NCI-H128 (cell line): Measurements from ENCODE around the gene TSPEAR.
"Not testable (repeated sequence)": the region's sequence is repeated elsewhere in the genome, so short reads cannot be mapped to it uniquely, and the experiment has no call there.

Experiments
- DNase-seq: peaks from one replicate; lab custom pipeline; 2025; ENCODE audit not compliant: unreplicated experiment; lab: John Stamatoyannopoulos, UW

TSPEAR gene

DNA sequence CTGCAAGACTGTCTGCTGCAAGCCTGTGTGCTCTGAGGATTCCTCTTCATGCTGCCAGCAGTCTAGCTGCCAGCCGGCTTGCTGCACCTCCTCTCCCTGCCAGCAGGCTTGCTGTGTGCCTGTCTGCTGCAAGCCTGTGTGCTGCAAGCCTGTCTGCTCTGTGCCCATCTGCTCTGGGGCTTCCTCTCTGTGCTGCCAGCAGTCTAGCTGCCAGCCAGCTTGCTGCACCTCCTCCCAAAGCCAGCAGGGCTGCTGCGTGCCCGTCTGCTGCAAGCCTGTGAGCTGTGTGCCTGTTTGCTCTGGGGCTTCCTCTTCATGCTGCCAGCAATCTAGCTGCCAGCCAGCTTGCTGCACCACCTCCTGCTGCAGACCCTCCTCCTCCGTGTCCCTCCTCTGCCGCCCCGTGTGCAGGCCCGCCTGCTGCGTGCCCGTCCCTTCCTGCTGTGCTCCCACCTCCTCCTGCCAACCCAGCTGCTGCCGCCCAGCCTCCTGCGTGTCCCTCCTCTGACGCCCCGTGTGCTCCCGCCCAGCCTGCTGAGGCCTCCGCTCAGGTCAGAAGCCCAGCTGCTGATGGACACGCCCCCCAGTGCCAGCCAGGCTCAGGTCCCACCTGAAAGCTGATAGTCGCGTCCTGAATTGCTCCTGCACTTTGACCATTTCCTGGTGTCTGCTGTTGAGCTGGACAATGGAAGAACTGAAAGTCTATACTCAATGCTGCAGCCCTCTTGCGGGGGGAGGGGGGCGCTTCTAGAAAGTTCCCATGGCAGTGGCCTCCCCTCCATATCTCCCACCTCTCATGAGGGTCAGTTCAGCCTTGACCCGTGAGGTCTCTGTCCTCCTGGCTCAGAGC lies 136.7 kb downstream of the TSPEAR start:
- no peak for DNase-seq

DNA sequence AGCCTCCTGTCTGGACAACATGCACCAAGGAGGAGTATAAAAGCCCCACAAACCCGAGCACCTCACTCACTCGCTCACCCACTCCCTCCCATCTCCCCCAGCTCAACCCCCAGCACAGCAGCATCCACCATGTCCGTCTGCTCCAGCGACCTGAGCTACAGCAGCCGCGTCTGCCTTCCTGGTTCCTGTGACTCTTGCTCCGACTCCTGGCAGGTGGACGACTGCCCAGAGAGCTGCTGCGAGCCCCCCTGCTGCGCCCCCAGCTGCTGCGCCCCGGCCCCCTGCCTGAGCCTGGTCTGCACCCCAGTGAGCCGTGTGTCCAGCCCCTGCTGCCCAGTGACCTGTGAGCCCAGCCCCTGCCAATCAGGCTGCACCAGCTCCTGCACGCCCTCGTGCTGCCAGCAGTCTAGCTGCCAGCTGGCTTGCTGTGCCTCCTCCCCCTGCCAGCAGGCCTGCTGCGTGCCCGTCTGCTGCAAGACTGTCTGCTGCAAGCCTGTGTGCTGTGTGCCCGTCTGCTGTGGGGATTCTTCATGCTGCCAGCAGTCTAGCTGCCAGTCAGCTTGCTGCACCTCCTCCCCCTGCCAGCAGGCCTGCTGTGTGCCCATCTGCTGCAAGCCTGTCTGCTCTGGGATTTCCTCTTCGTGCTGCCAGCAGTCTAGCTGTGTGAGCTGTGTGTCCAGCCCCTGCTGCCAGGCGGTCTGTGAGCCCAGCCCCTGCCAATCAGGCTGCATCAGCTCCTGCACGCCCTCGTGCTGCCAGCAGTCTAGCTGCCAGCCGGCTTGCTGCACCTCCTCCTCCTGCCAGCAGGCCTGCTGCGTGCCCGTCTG lies 137.5 kb downstream of the TSPEAR start, which contains the start of gene KRTAP10-4:
Gene KRTAP10-4 (plus strand): TSS at position 100 of the 827 bp plus-strand sequence. CDS start 30 bp downstream, at position 130.
- DNase-seq, result not testable (repeated sequence)

DNA sequence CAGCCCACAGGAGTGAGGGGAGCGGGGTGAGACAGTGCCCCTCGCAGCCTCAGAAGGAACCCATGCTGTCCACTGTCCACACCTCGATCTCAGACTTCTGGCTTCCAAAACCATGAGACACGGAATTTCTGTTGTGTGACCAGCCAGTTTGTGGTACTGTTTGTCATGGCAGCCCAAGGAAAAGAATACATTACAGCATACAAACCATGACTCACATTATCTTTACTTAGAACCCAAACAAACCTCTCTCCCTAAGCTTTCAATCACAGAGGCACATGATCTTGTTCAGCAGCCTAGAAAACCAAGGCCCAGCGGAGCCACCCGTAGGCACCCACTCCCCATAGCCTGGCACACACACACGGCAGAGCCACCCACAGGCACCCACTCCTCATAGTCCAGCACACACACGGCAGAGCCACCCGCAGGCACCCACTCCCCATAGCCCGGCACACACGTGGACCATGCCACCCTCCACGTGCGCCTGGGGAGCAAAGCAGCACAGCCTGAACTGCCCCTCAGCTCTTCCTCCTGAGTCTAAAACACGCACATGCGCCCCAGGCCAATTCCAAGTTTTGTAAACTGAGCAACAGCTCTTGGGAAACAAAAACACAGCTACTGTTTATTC lies 138.3 kb downstream of the TSPEAR start:
- DNase-seq, result no peak

DNA sequence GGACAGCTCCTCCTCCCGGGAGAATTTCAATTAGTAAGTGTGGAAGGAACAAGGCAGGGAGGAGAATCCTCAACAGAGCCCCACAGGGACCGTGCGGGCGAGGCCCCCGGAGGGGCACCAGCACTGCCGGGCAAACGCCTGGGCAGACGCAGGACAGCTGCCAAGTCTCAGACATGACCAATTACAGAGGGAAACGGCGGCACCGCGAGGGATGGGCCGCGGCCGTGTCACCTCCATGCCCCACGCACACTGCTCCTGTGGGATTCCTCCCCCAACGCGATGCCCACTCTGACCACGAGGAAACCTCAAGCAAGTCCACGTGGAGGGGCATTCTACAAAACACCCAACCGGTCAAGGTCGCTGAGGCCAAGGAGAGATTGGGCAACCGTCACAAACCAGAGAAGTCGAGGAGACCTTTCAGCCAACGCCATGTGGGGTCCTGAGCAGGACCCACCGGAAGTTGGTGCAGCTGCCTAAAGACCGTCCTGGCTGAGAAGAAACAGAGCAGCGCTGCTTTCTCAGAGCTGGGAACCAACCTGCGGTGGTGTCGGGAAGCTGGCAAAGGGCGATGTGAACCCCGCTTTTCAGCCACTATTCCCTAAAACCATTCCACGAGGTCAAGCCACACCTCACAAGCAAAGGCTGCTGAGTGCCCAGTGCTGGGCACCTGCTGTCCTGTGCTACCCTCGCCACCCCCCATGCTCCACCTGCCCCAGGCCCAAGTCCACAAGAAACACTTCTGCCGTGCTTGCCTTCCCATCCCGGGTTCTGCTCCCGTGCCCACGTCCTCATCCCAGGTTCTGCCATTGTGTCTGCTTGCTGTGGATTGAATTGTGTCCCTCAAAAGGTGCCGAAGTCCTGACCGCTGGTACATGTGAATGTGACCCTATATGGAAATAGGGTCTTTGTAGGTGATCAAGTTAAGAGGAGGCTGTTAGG lies 139.3 kb downstream of the TSPEAR start:
- no peak for DNase-seq

DNA sequence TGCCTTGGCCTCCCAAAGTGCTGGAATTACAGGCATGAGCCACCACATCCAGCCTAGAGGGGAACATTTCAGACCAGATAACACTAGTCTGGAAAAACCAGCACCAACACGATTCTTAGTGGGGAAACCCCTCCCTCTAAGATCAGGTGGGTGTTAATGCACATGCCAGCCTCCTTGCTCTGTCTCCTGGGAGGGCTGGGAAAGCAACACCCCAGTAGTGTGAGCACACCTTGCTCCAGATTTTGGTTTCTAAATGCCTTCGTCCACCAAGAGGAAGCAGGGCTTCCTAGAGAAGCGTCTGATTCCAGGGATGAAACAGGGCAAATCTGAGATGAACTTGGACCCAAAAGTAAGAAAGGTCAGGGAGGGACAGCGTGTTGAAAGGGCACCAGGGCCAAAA lies 140.1 kb downstream of the TSPEAR start:
- no peak for DNase-seq

DNA sequence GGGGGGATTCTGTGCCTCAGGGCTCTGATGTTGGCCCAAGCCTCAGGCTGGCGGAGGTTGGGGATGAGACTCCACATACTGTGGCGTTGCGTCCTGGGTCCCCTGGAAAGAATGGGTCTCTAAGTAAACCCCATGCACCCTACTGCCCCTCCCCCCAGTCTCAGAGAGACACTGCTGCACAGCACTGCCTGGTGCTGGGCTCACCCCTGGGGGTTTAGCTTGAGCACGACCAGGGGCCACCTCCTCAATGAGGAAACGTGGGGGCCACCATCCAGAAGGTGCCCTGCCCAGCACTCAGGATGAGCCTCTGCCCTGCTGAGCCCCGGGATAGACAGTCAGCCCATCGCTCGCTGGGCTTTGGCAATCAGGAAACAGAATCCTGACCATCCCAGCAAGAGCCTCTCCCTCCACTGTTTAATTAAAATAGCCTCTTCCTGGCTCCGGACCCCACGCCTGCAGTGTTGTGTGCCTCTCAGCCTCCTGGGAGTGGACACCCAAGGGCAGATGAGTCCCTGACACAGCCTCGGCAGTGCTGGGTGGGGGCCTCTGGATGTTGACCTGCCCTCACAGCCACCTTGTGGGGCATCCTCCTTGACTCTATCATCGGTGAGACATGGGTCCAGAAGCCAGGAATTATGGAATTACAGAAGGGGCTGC lies 141.4 kb downstream of the TSPEAR start:
- no peak for DNase-seq

DNA sequence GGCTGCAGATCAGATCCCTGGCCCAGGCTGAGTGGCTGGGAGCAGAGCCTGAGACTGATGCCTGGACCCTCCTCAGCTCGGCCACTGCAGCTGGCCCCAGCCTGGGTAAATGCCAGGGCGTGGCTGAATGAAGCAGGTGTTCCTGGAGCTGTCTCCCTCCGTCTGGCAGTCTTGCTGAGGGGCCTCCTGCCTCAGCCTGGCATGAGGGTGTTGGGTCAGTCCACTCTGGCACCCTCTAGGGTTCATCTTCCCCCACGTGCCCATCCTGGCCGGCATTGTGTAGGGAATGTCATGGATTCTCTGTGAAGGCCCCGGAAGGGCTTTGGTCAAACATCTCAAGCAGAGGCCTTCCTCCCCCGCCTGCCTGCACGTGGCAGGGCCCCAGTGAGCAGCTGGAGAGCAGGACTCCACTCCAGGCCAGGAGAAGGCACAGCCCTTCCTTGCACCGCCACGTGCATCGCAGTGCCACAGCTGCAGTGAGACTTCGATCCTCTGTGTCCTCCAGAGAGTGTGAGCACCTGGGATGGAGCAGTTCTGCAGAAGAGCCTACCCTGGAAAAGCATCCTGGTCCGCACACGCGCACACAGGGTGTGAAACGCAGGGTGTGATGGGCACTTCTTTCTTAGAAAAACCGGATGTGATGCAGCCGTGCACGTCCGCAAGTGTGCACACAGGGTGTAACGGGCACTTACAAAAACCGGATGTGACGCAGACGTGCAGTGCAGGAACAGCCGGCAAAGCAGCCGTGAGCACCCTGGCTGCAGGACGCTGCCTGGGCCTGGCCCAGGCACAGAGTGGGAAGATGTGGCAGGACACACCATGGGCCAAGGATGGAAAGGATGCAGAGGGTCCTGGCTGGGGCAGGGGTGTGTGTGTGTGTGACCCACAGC lies 142.5 kb downstream of the TSPEAR start:
- DNase-seq, result no peak

DNA sequence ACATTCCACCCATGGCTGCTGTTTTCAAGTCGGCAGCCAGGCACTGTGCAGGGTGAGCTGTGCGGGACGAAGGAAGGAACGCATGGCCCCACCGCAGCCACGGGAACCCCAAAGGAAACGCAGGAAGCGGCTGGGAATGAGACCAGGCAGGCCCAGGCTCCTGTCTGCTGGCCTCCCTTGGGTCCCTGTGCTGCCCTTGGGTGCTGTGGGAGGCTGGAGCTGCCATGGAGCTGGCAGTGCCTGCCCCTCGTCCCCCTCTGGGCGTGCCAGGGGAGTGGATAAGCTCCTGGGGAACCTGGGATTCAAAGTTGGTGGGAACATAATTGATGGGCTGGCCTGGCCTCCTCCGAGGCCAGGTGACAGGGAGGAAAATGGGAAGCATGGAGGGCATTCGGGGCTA lies 143.1 kb downstream of the TSPEAR start:
- DNase-seq, result no peak

DNA sequence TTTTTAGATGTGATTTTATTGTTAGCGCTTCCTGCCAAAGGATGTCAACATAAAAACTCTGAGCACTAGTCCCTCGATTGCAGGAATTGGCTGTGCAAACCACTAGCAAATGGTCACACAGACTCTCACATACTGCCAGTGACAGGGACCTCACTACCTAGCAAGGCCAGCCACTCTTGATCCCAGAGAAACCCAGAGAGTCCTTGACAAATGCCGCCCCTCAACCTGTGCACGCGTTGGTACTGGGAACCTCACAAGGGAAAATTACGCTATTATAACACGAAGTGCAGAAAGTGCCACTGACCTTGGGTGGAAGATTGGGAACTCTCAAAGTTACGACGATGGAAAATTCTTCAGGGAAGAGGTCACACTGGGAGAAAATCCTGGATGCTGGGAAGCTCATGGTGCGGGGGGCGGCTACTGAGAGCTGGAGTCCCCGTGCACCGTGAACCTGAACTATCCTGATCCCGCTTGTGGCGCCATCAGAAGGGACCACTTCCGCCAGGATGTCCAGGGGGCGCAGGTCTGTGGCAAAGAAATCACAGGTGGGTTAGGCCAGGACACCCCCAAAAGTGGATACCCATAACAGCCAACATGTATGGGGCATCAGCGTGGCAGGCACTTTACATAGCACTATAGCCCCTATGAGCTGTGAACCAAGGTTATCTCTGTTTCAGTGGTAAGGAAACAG lies 143.7 kb downstream of the TSPEAR start:
- no peak for DNase-seq

DNA sequence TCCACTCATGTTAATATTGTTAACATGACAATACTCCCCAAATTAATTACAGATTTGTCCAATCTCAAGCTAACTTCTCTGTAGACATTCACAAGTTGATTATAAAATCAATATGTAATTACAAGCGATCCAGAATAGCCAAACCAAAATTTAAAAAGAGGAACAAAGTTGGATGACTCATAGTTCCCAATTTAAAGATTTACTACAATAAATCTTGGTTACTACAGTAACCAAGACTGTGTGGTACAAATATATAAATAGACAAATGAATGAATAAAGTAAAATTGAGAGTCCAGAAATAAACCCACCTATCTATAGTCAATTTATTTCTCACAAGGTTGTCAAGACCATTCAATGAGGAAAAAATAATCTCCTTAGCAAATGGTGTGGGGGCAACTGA lies 145.0 kb downstream of the TSPEAR start:
- no peak for DNase-seq

DNA sequence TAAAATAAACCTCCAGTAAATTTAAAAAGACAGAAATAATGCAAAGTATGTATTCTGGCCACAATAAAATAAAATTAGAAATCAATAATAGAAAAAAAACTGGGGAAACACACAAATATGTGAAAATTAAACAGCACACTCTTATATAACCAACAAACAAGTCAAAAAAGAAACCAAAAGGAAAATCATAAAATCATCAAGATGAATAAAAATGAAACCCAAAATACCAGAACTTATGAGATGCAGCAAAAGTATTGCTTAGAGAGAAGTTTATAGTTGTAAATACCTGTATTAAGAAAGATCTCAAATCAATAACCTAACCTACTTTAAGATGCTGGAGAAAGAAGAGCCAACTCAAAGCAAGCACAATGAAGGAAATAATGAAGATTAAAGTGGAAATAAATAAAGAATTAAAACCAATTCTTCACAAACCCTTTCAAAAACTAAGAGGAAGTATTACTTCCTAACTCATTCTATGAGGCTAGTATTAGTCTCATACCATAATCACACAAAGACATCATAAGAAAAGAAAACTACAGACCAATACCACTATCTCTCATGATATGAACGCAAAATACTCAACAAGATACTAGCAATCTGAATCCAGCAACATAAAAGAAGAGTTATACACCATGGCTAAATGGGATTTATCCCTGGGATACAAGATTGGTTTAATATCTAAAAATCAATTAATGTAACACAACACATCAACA lies 146.3 kb downstream of the TSPEAR start:
- DNase-seq, result no peak

DNA sequence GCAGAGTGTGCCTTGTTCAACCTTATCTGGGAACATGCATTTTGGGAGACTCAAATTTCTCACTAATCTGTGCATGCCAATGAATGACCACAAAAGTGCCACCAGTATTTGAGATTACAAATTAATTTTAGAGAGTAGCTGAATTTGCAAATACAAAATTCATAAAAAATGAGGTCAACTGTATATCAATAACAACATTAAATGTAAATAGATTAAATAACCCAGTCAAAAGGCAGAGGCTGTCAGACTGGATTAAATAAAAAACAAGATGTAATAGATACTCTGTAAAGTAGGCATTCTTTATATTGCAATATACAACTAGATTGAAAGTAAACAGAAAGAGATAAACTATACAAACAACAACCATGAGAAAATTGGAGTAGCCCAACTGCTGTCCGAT lies 147.3 kb downstream of the TSPEAR start:
- DNase-seq, result no peak

DNA sequence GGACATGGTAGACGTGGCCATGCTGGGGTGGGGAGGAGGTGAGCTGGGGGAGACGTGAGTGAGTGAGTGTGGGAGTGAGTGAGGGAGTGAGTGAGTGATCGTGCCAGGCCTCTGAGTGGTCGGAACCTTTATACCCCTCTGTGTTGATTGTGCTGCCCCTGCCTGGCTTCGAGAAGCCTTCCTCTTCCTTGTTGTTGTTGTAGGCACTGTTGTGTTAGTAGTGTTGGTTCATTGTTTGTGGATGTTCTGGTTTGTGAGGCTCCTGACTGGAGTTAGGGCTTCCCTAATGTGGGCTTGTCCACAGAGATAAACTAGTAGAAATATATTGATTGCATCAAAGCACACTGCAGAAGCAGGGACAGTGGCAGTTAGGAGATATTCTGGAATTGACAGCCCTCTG lies 152.7 kb downstream of the TSPEAR start, which contains the start of gene KRTAP10-3:
Gene KRTAP10-3 (minus strand): TSS at position 101 of the 400 bp plus-strand sequence. CDS start 80 bp downstream, at position 21.
- no peak for DNase-seq

DNA sequence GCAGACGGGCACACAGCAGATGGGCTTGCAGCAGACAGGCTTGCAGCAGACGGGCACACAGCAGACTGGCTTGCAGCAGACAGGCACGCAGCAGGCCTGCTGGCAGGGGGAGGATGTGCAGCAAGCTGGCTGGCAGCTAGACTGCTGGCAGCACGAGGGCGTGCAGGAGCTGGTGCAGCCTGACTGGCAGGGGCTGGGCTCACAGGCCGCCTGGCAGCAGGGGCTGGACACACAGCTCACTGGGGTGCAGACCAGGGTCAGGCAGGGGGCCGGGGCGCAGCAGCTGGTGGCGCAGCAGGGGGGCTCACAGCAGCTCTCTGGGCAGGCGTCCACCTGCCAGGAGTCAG lies 153.1 kb downstream of the TSPEAR start:
- DNase-seq, result not testable (repeated sequence)

DNA sequence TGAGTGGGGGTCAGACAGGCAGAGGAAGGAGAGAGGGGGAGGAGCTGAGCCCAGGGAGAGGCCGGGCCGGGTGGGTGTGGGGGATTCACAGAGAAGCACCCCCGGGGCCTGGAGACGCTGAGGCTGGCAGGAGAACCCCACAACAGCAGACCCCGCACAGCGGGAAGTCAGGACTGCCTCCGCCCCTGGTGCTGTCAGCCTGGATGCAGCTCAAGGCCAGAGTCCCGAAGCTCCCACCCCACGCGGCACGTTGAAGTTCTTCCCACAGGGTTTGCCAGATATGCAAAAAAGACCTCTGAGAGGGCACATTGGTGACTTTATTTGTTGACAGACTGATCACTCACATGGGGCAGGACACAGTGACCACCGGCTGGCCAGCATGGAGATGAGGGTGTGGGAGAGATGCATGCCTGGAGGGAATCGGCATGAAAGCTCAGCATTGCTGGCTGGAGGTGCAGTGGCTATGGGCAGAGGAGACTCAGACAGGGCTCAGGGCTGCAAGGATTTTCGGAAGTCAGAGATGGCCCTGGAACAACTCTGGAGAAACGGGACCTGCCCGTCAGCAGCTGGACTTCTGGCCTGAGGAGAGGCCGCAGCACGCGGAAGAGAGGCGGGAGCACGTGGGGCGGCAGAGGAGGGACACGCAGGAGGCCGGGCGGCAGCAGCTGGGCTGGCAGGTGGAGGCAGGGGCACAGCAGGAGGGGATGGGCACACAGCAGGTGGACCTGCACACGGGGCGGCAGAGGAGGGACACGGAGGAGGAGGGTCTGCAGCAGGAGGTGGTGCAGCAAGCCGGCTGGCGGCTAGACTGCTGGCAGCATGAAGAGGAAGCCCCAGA lies 153.7 kb downstream of the TSPEAR start:
- DNase-seq, result no peak

DNA sequence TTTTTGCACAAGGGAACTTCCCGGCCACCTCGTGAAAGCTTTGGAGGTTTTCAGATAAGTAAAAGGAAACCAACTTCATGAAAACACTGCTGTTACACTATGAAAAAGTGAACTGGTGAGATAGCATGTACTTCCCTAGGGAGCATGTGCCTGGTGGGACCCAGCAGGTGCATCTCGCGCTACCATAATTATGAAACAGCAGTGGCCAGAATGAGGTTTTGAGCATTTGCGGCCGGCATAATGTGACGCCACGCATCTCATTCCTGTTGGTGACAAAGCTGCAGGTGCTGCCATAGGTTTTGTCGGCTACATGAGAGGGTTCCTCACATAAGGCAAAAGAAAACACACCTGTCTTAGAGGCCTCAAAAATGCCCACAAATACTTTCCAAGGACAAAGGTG lies 154.5 kb downstream of the TSPEAR start:
- no peak for DNase-seq
